Osteoblast (primary cell): Measurements from ENCODE around the gene MYO18B. TPM values are rescaled to one million over a fixed set of nuclear protein-coding genes. Genes with fewer than 3 reads are reported as not detected.

ENCODE experiments used
- DNase-seq: peaks from one replicate; pipeline ENCODE4 v3.0.0; 2011; ENCODE audit warnings: low spot score, mixed read lengths; ENCODE audit not compliant: insufficient read length; ENCODE audit errors: missing footprints
- H2AFZ ChIP-seq: 2 replicates; pipeline ENCODE4 v1.6.0; 2011; ENCODE audit warnings: mild to moderate bottlenecking, low read length
- H3K27ac ChIP-seq: 2 replicates; pipeline ENCODE4 v1.5.1; 2011; ENCODE audit warnings: mild to moderate bottlenecking, low read depth, low read length, moderate library complexity
- H3K27me3 ChIP-seq: 2 replicates; pipeline ENCODE4 v1.6.0; 2012; ENCODE audit warnings: mild to moderate bottlenecking, control low read depth, inconsistent platforms, low read length, moderate library complexity; ENCODE audit not compliant: insufficient read depth
- H3K36me3 ChIP-seq: 2 replicates; pipeline ENCODE4 v1.5.1; 2011; ENCODE audit warnings: mild to moderate bottlenecking, low read length, control low read depth, moderate library complexity; ENCODE audit not compliant: insufficient read depth
- H3K4me1 ChIP-seq: 2 replicates; pipeline ENCODE4 v1.5.1; 2011; ENCODE audit warnings: mild to moderate bottlenecking, low read length, control low read depth, moderate library complexity; ENCODE audit not compliant: insufficient read depth
- H3K4me2 ChIP-seq: 2 replicates; pipeline ENCODE4 v1.6.0; 2011; ENCODE audit warnings: mild to moderate bottlenecking, low read length; ENCODE audit not compliant: insufficient read depth
- H3K4me3 ChIP-seq: fragments of 200-600 bp; sonication (generic); 3 replicates; pipeline ENCODE4 v1.5.1; 2012; ENCODE audit warnings: mild to moderate bottlenecking, low read length, inconsistent platforms; ENCODE audit not compliant: insufficient read depth
- H3K79me2 ChIP-seq: 2 replicates; pipeline ENCODE4 v1.6.0; 2012; ENCODE audit warnings: mild to moderate bottlenecking, low read length, control low read depth, inconsistent platforms; ENCODE audit not compliant: insufficient read depth
- H3K9me3 ChIP-seq: 2 replicates; pipeline ENCODE4 v1.5.1; 2011; ENCODE audit warnings: low read depth, low read length, control low read depth
- H4K20me1 ChIP-seq: 2 replicates; pipeline ENCODE4 v1.6.0; 2012; ENCODE audit warnings: mild to moderate bottlenecking, low read length, control low read depth; ENCODE audit not compliant: insufficient read depth
- total RNA-seq: library from RNA; depleted of rRNA; stranded (reverse); fragments of >200 nt; gene quantifications from 2 replicates; pipeline ENCODE4 v1.2.3, GENCODE V29; 2012
- TF ChIP-seq, protein P1 (sequence below): IDR thresholded peaks from 2 replicates; pipeline ENCODE4 v1.5.1; 2011; ENCODE audit warnings: mild to moderate bottlenecking, low read depth, low read length, moderate library complexity; ENCODE audit errors: extremely low read depth

Gene MYO18B
- total RNA-seq, 1 donor = under 0.01 TPM

DNA sequence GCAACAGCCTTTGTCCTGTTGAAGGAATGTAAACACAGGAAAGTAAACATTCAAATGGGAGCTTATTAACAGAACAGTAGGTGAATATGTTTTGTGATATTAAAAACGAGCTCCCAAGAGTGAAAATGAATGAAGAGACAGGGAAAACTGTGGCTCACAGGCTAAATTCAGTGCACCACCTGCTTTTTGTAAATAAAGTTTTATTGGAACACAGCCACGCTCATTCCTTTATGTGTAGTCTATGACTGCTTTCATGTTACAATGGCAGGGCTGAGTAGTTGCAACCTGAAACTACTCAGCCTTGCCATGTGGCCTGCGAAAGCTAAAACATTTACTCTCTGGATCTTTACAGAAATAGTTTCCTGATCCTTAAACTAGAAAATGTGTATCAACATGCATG lies 136.9 kb downstream of the MYO18B start:
- H3K27ac ChIP-seq = no peak overlapping the region
- no peaks in the 10 kb centered on the region for H4K20me1 ChIP-seq
- DNase-seq = no peak
- H3K27me3 ChIP-seq = no peaks in the 10 kb centered on the region
- H3K79me2 ChIP-seq = no peaks in the 10 kb centered on the region
- H3K4me2 ChIP-seq = no peak overlapping the region
- no peaks in the 10 kb centered on the region for H3K9me3 ChIP-seq
- no peak overlapping the region for H3K4me3 ChIP-seq
- TF ChIP-seq, protein P1, sequence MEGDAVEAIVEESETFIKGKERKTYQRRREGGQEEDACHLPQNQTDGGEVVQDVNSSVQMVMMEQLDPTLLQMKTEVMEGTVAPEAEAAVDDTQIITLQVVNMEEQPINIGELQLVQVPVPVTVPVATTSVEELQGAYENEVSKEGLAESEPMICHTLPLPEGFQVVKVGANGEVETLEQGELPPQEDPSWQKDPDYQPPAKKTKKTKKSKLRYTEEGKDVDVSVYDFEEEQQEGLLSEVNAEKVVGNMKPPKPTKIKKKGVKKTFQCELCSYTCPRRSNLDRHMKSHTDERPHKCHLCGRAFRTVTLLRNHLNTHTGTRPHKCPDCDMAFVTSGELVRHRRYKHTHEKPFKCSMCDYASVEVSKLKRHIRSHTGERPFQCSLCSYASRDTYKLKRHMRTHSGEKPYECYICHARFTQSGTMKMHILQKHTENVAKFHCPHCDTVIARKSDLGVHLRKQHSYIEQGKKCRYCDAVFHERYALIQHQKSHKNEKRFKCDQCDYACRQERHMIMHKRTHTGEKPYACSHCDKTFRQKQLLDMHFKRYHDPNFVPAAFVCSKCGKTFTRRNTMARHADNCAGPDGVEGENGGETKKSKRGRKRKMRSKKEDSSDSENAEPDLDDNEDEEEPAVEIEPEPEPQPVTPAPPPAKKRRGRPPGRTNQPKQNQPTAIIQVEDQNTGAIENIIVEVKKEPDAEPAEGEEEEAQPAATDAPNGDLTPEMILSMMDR = no peak
- no peaks in the 10 kb centered on the region for H3K4me1 ChIP-seq
- no peak overlapping the region for H2AFZ ChIP-seq
- no peaks in the 10 kb centered on the region for H3K36me3 ChIP-seq

DNA sequence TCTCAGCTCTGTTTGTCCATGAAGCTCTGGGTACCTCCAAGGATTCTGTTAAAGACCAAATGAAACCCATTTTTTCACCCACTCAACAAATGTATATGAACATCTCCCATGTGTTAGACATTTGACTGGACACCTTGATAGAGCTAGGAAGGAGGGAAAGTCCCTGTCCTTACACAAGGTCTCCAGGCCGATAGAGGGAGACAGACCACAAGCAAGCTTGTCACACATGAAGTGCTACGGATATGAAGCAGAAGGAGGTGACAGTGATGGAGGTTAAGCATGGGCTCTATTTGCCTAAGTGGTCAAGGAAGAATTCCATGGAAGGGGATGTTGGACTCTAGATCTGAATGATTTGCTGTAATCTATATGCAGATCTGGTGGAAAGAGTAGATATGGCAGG lies 138.5 kb downstream of the MYO18B start:
- H2AFZ ChIP-seq = no peak overlapping the region
- H3K27ac ChIP-seq = no peak overlapping the region
- no peaks in the 10 kb centered on the region for H3K9me3 ChIP-seq
- H3K4me1 ChIP-seq = no peaks in the 10 kb centered on the region
- no peak overlapping the region for H3K4me2 ChIP-seq
- TF ChIP-seq, protein P1 = no peak
- no peaks in the 10 kb centered on the region for H3K36me3 ChIP-seq
- H3K79me2 ChIP-seq = no peaks in the 10 kb centered on the region
- DNase-seq = no peak
- no peaks in the 10 kb centered on the region for H3K27me3 ChIP-seq
- H4K20me1 ChIP-seq = no peaks in the 10 kb centered on the region
- no peak overlapping the region for H3K4me3 ChIP-seq

DNA sequence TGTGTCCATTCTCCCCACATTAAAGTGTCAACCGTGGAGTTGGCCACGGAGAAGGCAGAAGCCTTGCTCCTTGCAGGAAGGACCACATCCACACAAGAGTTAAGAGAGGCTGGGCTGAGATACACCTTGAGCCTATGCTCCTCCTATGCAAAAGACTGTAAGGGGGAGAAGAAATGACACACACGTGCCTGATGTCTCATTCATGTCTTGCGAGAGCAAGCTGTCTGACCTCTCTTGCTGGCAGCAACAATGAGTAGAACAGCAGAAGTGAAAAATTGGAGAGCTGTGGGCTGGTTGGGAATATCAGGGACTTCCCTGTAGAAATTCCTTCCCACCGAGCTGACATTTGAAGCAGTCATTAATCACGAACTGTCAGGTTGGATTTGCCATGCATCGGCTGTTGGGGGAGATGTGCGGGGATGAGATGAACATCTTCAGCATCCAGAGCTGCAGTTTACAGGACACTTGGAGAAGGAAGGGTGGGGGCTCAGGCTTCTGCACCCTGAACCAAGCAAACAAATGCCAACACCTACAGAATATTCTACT lies 139.3 kb downstream of the MYO18B start:
- no peaks in the 10 kb centered on the region for H4K20me1 ChIP-seq
- no peaks in the 10 kb centered on the region for H3K27me3 ChIP-seq
- H3K27ac ChIP-seq = no peak overlapping the region
- H3K36me3 ChIP-seq = no peaks in the 10 kb centered on the region
- H3K4me1 ChIP-seq = no peaks in the 10 kb centered on the region
- no peaks in the 10 kb centered on the region for H3K79me2 ChIP-seq
- DNase-seq = no peak
- no peak overlapping the region for H3K4me3 ChIP-seq
- no peak overlapping the region for H3K4me2 ChIP-seq
- H3K9me3 ChIP-seq = no peaks in the 10 kb centered on the region
- TF ChIP-seq, protein P1 = no peak
- no peak overlapping the region for H2AFZ ChIP-seq

DNA sequence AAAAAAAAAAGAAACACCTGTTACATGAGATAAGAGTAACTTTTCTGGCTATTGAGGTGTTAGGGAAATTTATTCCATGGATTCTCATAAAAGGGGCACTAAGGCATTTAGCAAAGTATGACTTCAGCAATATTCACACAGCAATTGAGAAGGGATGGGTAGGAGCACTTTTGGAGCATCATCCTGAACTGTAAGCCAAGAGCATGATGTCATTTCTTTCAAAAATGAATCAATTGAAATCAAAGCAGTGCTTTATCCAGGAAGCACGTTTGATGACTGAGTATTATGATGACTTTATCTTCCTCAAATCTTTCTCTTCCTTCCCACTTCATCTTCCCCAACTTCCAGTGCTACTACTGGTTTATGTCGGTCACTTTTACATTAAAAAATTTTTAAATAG lies 140.4 kb downstream of the MYO18B start:
- Histone ChIP-seq H3K9me3 (no peaks in the 10 kb centered on the region), H3K4me1 (no peaks in the 10 kb centered on the region), H3K27ac (no peak overlapping the region), H3K4me2 (no peak overlapping the region), H3K79me2 (no peaks in the 10 kb centered on the region), H3K4me3 (no peak overlapping the region), H3K27me3 (no peaks in the 10 kb centered on the region), H3K36me3 (no peaks in the 10 kb centered on the region), H4K20me1 (no peaks in the 10 kb centered on the region), H2AFZ (no peak overlapping the region)
- TF ChIP-seq, protein P1 = no peak
- DNase-seq = no peak
